Fibroblast of skin of left biceps (primary cell): Measurements from ENCODE around the gene TMEM273.

Source experiments
- DNase-seq, 2 experiments: peaks; one replicate each; pipeline ENCODE4 v3.0.0-alpha.2; 2013; ENCODE audit warnings: low read depth in 2 of 2

Gene TMEM273

GRCh38 chr10:49140304-49141177 lies 47.6 kb downstream of the TMEM273 start:
- peak in 1 of 2 experiments; percentile 51 for DNase-seq

GRCh38 chr10:49139846-49140195 lies 48.4 kb downstream of the TMEM273 start:
- DNase-seq = peak; percentile 75 to 76

- DNase-seq = peak in 1 of 2 experiments; percentile 54
Measured at GRCh38 chr10:49139028-49139845, 49.0 kb downstream of the TMEM273 start.

GRCh38 chr10:49138361-49138891 lies 49.8 kb downstream of the TMEM273 start:
- peak; percentile 77 to 79 for DNase-seq

- DNase-seq = no peak
Measured at GRCh38 chr10:49136525-49136924, 51.7 kb downstream of the TMEM273 start.

- DNase-seq = no peak
Measured at GRCh38 chr10:49135575-49136313, 52.4 kb downstream of the TMEM273 start.

- DNase-seq = no peak
Measured at GRCh38 chr10:49134327-49134726, 53.9 kb downstream of the TMEM273 start.

GRCh38 chr10:49133706-49134248 lies 54.4 kb downstream of the TMEM273 start, which contains the start of gene FAM170B:
Gene FAM170B (minus strand): TSS chr10:49134021. CDS start chr10:49133918, 103 bp downstream.
- DNase-seq = no peak

- no peak for DNase-seq
Measured at GRCh38 chr10:49132362-49132737, 55.8 kb downstream of the TMEM273 start.

GRCh38 chr10:49131507-49132361 lies 56.5 kb downstream of the TMEM273 start:
- DNase-seq = no peak

GRCh38 chr10:49129376-49129775 lies 58.8 kb downstream of the TMEM273 start:
- no peak for DNase-seq

GRCh38 chr10:49128854-49129253 lies 59.3 kb downstream of the TMEM273 start:
- no peak for DNase-seq

- no peak for DNase-seq
Measured at GRCh38 chr10:49123981-49124950, 63.9 kb downstream of the TMEM273 start.

GRCh38 chr10:49120911-49121310 lies 67.3 kb downstream of the TMEM273 start:
- no peak for DNase-seq

- DNase-seq = no peak
Measured at GRCh38 chr10:49119746-49120145, 68.4 kb downstream of the TMEM273 start.

GRCh38 chr10:49118430-49119074 lies 69.6 kb downstream of the TMEM273 start:
- no peak for DNase-seq

GRCh38 chr10:49117376-49118070 lies 70.7 kb downstream of the TMEM273 start:
- DNase-seq = no peak
